Endothelial cell of umbilical vein (primary cell): ENCODE results near the gene NINJ2.
A peak's percentile ranks its signal among the peaks of the same experiment; 100 is the strongest.

Experiments
- JUN ChIP-seq: IDR thresholded peaks from 2 replicates; pipeline ENCODE4 v1.6.1; 2011; ENCODE audit warnings: borderline replicate concordance, low read depth; ENCODE audit not compliant: insufficient read length, insufficient read depth
- POLR2A ChIP-seq: IDR thresholded peaks from 2 replicates; pipeline ENCODE4 v1.6.1; 2012; ENCODE audit warnings: low read depth, mild to moderate bottlenecking, control low read depth, low read length

DNA sequence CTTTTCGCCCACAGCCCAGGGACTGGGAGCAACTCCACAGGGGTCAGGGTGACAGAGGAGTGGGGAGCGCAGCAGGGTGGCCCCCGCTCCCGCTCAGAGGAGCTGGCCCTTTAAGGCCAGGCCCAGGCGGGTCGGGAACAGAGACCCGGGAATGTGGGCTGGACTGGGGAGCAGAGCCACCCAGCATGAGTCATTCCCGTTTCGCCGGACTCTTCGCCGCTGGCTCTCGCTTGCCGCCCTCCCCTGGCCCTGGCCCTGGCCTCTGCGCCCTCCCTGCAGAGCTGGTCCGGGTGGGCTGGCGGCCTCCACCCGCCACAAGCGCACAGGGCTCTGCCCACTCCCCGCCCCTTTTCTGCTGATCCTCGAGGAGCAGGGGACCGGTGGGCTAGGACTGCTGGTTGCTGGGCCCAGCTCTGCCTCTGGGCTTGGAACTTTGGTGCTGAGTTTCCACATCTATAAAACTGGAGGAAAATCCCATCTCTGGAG lies 92.8 kb downstream of the NINJ2 start:
- peak; percentile 58 for TF ChIP-seq POLR2A
- TF ChIP-seq JUN = no peak
